Heart right ventricle (tissue), 16 donors: ENCODE data around the gene ACER3. TPM values are rescaled to one million over a fixed set of nuclear protein-coding genes. Genes with fewer than 3 reads are reported as not detected.

ENCODE experiments used
- ATAC-seq, 8 donors: fragments of 200-7000 bp; cut with Tn5 transposase; one replicate each; pipeline ENCODE4 v1.9.1; 2020; ENCODE audit warnings: mild to moderate bottlenecking in 8 of 8, moderate library complexity in 8 of 8, moderate number of reproducible peaks in 1 of 8
- DNase-seq, 2 donors: peaks; one replicate each; pipeline ENCODE4 v3.0.0-alpha.2; 2020
- H3K27ac ChIP-seq, 10 donors: fragments of 200-600 bp; sonication (generic) in 2 of 10; one replicate each; pipeline versions ENCODE4 v1.5.0 to v1.8.0; 2020 to 2022; ENCODE audit warnings: mild to moderate bottlenecking in 3 of 10
- H3K27me3 ChIP-seq, 7 donors: fragments of 200-600 bp; one replicate each; pipeline ENCODE4 v1.8.0; 2021 to 2022; ENCODE audit warnings: mild to moderate bottlenecking in 2 of 7
- H3K36me3 ChIP-seq, 9 donors: fragments of 200-600 bp; sonication (generic) in 1 of 9; one replicate each; pipeline versions ENCODE4 v1.5.0 to v1.8.0; 2020 to 2022; ENCODE audit warnings: mild to moderate bottlenecking in 2 of 9
- H3K4me1 ChIP-seq, 9 donors: fragments of 200-600 bp; sonication (generic) in 1 of 9; one replicate each; pipeline versions ENCODE4 v1.5.0 to v1.8.0; 2020 to 2022; ENCODE audit warnings: mild to moderate bottlenecking in 4 of 9
- H3K4me3 ChIP-seq, 10 donors: fragments of 200-600 bp; sonication (generic) in 2 of 10; one replicate each; pipeline versions ENCODE4 v1.5.0 to v1.8.0; 2020 to 2022; ENCODE audit warnings: mild to moderate bottlenecking in 7 of 10, moderate library complexity in 2 of 10
- H3K9me3 ChIP-seq, 11 donors: fragments of 200-600 bp in 10 of 11; sonication (generic) in 2 of 11; one replicate each; pipeline versions ENCODE4 v1.5.0 to v1.8.0; 2013 to 2022; ENCODE audit warnings: mild to moderate bottlenecking in 2 of 11, control low read depth in 1 of 11, moderate library complexity in 1 of 11
- WGBS, 2 donors: extraction: QIAGEN DNeasy Blood & Tissue Kit; methylation state at CpG; one replicate each; pipeline ENCODE4 v1.1.7; 2013; ENCODE audit warnings: inconsistent platforms in 1 of 2; 5-methylcytosine and 5-hydroxymethylcytosine counted together
- intact Hi-C, 10 donors: fragments of 100-400 bp; cut with DNase I; formaldehyde crosslinking; loops; one replicate each; pipeline versions ENCODE4 v1.11.1 to v1.14.2; 2022
- polyA plus RNA-seq, 2 donors: library from polyadenylated mRNA; stranded (reverse); fragments of 200-250 nt; gene quantifications; one replicate each; pipeline ENCODE4 v1.2.3, GENCODE V29; 2013
- total RNA-seq, 10 donors: library from RNA; stranded (reverse); fragmentation: NEBNext Ultra II Directional in 3 of 10; extraction: Animal tissue kit (Norgen Biotek cat#: 25700) in 3 of 10; gene quantifications; one replicate each; pipeline versions ENCODE4 v1.2.1 to v1.2.4, GENCODE V29; 2021 to 2023
- TF ChIP-seq, protein P1 (sequence below), 9 donors: fragments of 200-600 bp; sonication (generic) in 2 of 9; IDR thresholded peaks; one replicate each; pipeline versions ENCODE4 v1.5.0 to v1.8.0; 2021 to 2022; ENCODE audit warnings: antibody characterized with exemption in 9 of 9, mild to moderate bottlenecking in 5 of 9, moderate library complexity in 1 of 9
- donor health status: Arrhythmogenic right ventricular cardiomyopathy.
- donor health status: ischemic (EF 13 %, LVEDD 7.1; RV severe dilation, severe dysfunction).
- donor health status: healthy with polysubstance abuse.
- donor health status: DM: no; HTN: yes; CAD: no.
- donor health status: DM: no; HTN: no; CAD: no.
- donor health status: ischemic (EF 25% LVEDD 6.9; RV normal size, moderate dysfunction).
- donor health status: ischemic (EF 25% LVEDD 5.7; RV mildly dilated, moderate dysfunction).
- donor health status: healthy.
- donor health status: DM: yes; HTN: yes; CAD: no.
- donor health status: Ischemic cardiomyopathy.
- donor health status: ischemic (EF 35%, LVEDD 5.7; RV mildly dilated, moderate dysfunction).
- donor health status: nonischemic (EF 11% LVEDD 7.7; RV severe dilation, severe dysfunction).
- donor health status: DM: yes; HTN: yes; CAD: no.
- donor health status: PGD.
- donor health status: ischemic (EF 29% LVEDD 5.4; RV normal size, mild dysfunction).
- donor health status: nonischemic (EF 23%, LVEDD 6.1; RV moderate dilation, normal function).

Gene ACER3
- total and polyA plus RNA-seq, 12 donors, result 2.9 to 14.8 (median 9.6) TPM

DNA sequence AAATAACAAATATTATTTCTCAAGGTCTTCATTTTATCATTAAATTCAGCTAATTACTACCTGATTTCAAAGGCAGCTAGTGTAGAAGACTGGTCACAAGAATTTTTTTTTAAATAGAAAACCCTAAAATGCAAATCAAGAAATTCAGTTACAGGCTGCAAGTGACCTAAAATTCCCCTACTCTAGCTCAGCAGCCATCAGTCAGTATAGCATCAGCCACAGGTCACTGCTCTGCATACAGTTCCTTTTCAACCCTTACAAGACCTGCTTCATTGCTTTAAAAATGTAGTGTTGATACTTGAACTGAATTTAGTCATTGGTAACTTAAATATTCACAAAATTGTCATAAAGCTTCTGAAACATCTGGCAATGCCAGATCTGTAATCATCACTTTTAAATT lies 164.0 kb downstream of the ACER3 start:
- peaks cover 0 to 3% (median 0%) of the 10 kb centered on the region in 7 donors for H3K27me3 ChIP-seq
- intact Hi-C loops, result no loop called here
- H3K4me3 ChIP-seq, result no peak overlapping the region
- TF ChIP-seq, protein P1, sequence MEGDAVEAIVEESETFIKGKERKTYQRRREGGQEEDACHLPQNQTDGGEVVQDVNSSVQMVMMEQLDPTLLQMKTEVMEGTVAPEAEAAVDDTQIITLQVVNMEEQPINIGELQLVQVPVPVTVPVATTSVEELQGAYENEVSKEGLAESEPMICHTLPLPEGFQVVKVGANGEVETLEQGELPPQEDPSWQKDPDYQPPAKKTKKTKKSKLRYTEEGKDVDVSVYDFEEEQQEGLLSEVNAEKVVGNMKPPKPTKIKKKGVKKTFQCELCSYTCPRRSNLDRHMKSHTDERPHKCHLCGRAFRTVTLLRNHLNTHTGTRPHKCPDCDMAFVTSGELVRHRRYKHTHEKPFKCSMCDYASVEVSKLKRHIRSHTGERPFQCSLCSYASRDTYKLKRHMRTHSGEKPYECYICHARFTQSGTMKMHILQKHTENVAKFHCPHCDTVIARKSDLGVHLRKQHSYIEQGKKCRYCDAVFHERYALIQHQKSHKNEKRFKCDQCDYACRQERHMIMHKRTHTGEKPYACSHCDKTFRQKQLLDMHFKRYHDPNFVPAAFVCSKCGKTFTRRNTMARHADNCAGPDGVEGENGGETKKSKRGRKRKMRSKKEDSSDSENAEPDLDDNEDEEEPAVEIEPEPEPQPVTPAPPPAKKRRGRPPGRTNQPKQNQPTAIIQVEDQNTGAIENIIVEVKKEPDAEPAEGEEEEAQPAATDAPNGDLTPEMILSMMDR (IDR thresholded peaks at IDR 0.05), result no peak
- DNase-seq (no peak), ATAC-seq (no peak)
- peaks cover 0 to 32% (median 0%) of the 10 kb centered on the region in 9 donors for H3K36me3 ChIP-seq
- no peak overlapping the region for H3K27ac ChIP-seq
- no peaks in the 10 kb centered on the region for H3K9me3 ChIP-seq
- H3K4me1 ChIP-seq, result peaks cover 0 to 6% (median 0%) of the 10 kb centered on the region in 9 donors

DNA sequence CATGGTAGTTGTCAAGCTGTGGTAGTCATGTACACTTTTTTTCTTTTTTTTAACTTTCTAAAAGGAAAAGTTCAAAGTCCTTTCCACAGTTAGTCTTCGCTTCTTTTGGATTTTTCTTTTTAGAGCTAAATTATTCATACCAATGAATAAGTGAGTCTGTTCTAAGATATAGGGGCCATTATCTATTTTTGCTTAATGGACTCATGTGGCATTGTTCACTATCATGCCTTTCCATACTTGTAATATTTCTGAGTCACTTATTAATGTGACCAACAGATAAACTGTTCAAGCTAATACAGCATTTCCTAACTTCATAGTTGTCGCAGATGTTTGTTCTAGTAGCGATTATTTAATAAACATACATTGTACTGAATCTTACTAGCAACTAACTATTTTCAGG lies 165.5 kb downstream of the ACER3 start:
- Histone ChIP-seq H3K4me1 (peaks cover 0 to 6% (median 0%) of the 10 kb centered on the region in 9 donors), H3K9me3 (no peaks in the 10 kb centered on the region), H3K36me3 (peaks cover 0 to 17% (median 0%) of the 10 kb centered on the region in 9 donors), H3K27me3 (peaks cover 0 to 17% (median 6%) of the 10 kb centered on the region in 7 donors), H3K27ac (peak overlapping the region in 1 of 10 donors; percentile 14), H3K4me3 (no peak overlapping the region)
- ATAC-seq (no peak), DNase-seq (no peak)
- 94 to 95% methylated on average over 3 of the region's 3 CpGs for WGBS, 2 donors
- intact Hi-C loops, result no loop called here
- TF ChIP-seq, protein P1 (IDR thresholded peaks at IDR 0.05), result no peak

DNA sequence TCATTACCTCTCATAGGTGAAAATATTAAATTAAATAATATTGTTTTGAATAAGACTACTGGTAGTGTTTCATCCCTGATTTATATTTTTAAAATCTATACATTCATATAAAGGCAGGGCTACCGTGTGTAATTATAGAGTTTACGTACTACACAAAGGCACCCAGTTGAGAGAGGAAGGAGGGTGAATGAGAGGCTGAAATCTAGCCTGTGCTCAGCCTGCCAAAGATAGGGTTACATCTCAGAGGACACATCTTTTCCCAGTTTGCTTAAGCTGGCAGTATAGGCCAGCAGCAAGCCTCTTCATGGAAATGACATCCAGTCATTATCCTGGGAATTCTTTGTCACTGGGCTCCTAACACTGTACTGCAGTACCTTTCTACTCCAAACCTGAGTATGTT lies 166.0 kb downstream of the ACER3 start:
- intact Hi-C loops, result no loop called here
- TF ChIP-seq, protein P1 (IDR thresholded peaks at IDR 0.05), result no peak
- H3K36me3 ChIP-seq, result peaks cover 0 to 12% (median 0%) of the 10 kb centered on the region in 9 donors
- H3K27me3 ChIP-seq, result peaks cover 0 to 22% (median 11%) of the 10 kb centered on the region in 7 donors
- ATAC-seq (peak in 7 of 8 donors; percentile 64 to 92 (median 74)), DNase-seq (no peak)
- WGBS, 2 donors, result 56 to 67% methylated on average over 2 of the region's 2 CpGs
- no peaks in the 10 kb centered on the region for H3K9me3 ChIP-seq
- no peak overlapping the region for H3K4me3 ChIP-seq
- H3K4me1 ChIP-seq, result peaks cover 0 to 6% (median 0%) of the 10 kb centered on the region in 9 donors
- H3K27ac ChIP-seq, result peak overlapping the region in 3 of 10 donors; percentile 14 to 45 (median 42)

DNA sequence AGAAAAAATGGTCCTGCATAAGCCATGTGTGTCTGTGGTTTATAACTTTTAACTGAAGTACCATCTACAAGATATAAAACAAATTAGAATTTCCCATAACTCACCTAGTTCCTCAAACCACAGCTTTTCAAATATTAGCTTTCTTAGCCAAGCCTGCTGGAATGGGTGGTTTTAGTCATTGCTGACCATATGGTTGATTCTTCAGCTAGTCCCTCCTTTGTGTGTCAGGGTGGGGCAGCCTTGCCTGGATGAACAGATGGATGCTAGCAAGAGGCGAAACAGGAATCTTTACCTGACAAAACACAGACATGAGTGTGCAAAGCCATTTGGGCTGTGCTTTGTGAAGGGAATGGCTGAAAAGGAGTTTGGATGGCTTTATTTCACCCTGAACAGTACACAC lies 166.6 kb downstream of the ACER3 start:
- no peak for ATAC-seq
- Histone ChIP-seq H3K27ac (peak overlapping the region in 2 of 10 donors; percentile 42 to 45), H3K36me3 (peaks cover 0 to 7% (median 0%) of the 10 kb centered on the region in 9 donors), H3K4me3 (no peak overlapping the region), H3K27me3 (peaks cover 0 to 23% (median 13%) of the 10 kb centered on the region in 7 donors), H3K4me1 (peaks cover 0 to 6% (median 0%) of the 10 kb centered on the region in 9 donors), H3K9me3 (no peaks in the 10 kb centered on the region)
- WGBS, 2 donors, result 84 to 90% methylated on average over 1 of the region's 1 CpG
- no peak for DNase-seq
- intact Hi-C loops, result no loop called here
- TF ChIP-seq, protein P1 (IDR thresholded peaks at IDR 0.05), result no peak
